ENCODE results near the gene NAT14.

NAT14 gene

DNA sequence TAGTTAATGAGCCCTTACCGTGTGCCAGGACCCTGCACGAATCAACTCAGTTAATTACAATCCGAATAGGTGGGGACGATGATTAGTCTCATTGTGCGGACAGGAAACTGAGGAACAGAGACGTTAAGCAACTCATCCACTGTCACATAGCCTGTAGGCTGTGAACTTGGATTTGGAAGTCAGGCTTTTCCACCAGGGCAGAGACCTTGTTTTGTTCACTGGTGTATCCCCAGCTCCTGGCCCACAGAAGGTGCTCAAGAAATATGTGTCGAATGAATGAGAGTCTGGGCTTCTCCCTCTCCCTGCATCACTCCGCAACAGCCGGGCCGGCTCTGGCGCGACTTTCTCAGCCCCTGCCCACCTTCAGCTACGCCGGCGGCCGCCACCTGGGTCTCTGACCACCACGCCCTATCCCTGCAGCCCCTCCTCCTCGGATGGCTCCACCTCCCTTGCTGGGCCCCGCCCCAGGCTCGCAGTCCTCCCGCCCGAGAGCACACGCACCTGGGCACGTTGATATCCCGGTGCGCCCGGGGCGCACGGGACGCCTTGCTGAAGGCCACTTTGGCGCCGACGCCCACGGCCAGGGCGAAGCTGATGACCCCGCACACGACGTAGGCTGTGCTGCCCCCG is 43.2 kb upstream of the NAT14 start:
- no peak overlapping the region for H3K4me3 ChIP-seq (ENCODE audit: low read depth, low read length)
- TF ChIP-seq, protein P1, sequence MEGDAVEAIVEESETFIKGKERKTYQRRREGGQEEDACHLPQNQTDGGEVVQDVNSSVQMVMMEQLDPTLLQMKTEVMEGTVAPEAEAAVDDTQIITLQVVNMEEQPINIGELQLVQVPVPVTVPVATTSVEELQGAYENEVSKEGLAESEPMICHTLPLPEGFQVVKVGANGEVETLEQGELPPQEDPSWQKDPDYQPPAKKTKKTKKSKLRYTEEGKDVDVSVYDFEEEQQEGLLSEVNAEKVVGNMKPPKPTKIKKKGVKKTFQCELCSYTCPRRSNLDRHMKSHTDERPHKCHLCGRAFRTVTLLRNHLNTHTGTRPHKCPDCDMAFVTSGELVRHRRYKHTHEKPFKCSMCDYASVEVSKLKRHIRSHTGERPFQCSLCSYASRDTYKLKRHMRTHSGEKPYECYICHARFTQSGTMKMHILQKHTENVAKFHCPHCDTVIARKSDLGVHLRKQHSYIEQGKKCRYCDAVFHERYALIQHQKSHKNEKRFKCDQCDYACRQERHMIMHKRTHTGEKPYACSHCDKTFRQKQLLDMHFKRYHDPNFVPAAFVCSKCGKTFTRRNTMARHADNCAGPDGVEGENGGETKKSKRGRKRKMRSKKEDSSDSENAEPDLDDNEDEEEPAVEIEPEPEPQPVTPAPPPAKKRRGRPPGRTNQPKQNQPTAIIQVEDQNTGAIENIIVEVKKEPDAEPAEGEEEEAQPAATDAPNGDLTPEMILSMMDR (IDR thresholded peaks at IDR 0.05; ENCODE audit: borderline replicate concordance, insufficient read depth, low read depth, low read length): no peak

DNA sequence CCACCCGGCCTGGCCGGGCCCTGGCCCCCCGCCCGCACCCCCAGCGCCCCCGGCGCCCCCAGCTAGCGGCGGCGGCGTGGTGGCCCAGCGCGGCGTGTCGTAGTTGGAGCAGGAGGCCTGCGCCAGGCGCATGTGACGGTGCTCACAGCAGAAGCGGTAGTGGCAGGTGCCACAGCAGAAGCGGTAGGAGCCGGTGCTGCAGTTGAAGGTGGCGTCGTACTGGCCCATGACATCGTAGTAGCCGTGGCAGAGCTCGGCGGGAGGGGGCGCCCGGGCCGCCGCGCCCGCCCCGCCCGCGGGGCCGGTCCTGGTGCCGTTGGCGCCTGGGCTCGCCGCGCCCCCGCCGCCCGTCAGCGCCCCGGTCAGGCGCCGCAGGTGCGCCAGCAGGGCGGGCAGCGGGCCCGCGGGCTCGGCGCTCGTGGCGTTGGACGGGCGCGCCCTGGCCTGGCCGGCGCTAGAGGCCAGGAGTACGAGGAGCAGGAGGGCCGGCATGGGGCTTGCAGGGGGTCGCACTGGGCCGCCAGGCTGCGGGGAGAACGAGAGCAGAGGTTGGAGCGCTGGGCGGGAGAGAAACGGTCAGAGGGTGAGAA is 42.5 kb upstream of the NAT14 start:
- no peak overlapping the region for H3K4me3 ChIP-seq (ENCODE audit: low read depth, low read length)
- TF ChIP-seq, protein P1 (IDR thresholded peaks at IDR 0.05; ENCODE audit: borderline replicate concordance, insufficient read depth, low read depth, low read length): no peak

DNA sequence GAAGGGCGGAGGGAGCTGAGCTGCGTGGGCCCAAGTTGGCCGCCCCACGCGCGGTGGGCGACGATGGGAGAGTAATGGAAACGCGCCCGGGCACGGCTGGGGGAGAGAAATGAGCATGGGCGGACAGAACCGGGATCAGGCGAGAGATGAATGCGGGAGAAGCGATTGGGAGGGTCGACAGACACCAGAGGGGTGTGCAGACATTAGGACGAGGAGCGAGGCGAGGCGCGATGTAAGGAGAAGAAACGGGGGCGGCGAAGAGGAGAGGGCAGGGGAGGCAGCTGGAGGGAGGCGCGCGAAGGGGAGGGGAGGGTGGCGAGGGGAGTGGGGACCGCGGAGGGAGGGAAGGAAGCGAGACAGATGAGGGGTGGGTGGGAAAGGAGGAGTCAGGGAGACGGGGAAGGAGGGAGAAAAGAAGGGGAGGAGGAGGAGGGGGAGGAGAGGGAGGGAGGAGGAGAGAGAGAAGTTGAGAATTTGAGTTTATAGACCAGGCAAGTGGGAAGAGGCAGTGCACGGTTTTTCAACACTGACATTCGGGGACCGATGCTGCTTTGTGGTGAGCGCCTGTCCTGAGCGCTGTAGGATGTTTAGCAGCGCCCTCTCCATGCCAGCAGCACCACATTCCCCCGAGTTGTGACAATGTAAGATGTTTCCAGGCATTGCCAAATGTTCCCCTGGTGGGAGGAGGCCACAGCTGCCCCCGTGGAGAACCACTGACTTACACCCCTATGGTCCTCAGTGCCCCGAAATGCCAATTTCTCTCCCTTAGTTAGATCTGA is 41.8 kb upstream of the NAT14 start, which contains the start of gene SHISA7:
Gene SHISA7, minus strand, starts transcription at position 256 of the 779 bp plus-strand sequence. CDS start 437 bp downstream, outside the sequence.
- TF ChIP-seq, protein P1 (IDR thresholded peaks at IDR 0.05; ENCODE audit: borderline replicate concordance, insufficient read depth, low read depth, low read length): no peak
- no peak within 1 kb of the TSS for H3K4me3 ChIP-seq (ENCODE audit: low read depth, low read length)

DNA sequence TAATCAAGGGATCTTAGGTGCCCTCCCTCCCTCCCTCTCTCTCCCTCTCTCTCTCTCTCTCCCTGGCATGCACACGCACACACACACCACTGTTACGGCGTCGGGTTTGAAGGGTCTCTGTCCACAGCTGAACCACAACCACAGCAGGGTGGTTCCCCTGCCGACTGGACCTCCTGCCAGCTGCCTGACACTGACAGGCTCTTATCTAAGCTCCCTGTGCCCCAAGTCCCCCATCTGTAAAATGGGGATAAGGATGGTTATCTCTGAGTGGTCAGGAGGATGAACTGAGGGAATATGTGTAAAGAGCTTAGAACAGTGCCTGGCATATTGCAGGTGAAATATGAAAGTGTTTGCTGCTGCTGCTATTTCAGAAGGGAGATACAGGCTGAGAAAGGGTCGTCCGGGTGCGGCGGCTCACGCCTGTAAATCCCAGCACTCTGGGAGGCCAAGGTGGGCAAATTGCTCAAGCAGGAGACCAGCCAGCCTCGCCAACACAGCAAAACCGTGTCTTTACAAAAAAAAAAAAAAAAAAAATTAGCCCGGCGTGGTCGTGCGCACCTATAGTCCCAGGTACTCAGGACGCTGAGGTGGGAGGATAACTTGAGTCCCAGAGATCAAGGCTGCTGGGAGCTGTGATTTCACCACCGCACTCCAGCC is 41.0 kb upstream of the NAT14 start:
- TF ChIP-seq, protein P1 (IDR thresholded peaks at IDR 0.05; ENCODE audit: borderline replicate concordance, insufficient read depth, low read depth, low read length): no peak
- H3K4me3 ChIP-seq (ENCODE audit: low read depth, low read length): no peak overlapping the region

DNA sequence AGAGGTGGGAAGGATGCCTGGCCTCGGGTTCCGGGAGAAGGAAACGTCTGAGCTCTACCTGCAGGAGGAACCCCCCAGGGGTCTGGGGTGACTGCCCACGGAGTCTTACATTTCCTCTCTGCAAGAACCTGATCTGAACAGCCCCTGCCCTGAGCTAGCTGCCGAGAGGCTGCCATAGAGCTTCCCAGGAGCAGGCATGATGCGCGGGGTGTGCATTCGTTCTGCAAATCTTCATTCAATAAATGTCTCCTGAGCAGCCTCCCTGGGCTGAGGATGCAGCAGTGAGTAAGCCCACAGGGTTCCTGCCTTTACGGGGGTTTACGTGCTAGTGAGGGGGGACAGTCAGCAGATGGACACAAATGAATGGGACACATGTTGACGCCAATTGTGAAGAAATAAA is 40.3 kb upstream of the NAT14 start:
- H3K4me3 ChIP-seq (ENCODE audit: low read depth, low read length): no peak overlapping the region
- TF ChIP-seq, protein P1 (IDR thresholded peaks at IDR 0.05; ENCODE audit: borderline replicate concordance, insufficient read depth, low read depth, low read length): no peak

DNA sequence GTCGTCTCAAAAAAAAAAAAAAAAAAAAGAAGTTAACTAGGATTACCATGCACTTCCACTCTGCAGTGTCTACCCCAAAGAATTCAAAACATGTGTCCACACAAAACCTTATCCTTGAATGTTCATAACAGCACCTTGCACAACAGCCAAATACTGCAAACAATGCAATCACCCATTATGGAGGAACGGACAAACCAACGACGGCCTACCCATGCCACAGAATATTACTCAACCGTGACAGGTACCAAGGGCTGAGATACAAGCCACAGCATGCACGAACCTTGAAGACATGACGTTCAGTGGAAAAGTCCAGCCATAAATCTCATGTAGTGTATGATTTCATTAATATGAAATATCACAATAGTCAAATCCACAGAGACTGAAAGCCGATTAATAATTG is 38.9 kb upstream of the NAT14 start:
- H3K4me3 ChIP-seq (ENCODE audit: low read depth, low read length): no peak overlapping the region
- TF ChIP-seq, protein P1 (IDR thresholded peaks at IDR 0.05; ENCODE audit: borderline replicate concordance, insufficient read depth, low read depth, low read length): no peak

Measured in GM12875 (cell line).